Heart left ventricle (tissue), 13 donors: ENCODE measurements around the gene DDX53.

ENCODE experiments used
- CTCF ChIP-seq, 12 donors: fragments of 200-600 bp; sonication (generic) in 4 of 12; IDR thresholded peaks; one replicate each; pipeline versions ENCODE4 v1.5.0 to v1.8.0; 2018 to 2022; ENCODE audit warnings: antibody characterized with exemption in 12 of 12, mild to moderate bottlenecking in 5 of 12
- POLR2A ChIP-seq, 2 donors: fragments of 450-650 bp; IDR thresholded peaks; one replicate each; pipeline ENCODE4 v1.6.1; 2017; ENCODE audit warnings: antibody characterized with exemption in 2 of 2, mild to moderate bottlenecking in 2 of 2, moderate library complexity in 2 of 2
- donor health status: ischemic (EF 13 %, LVEDD 7.1; RV severe dilation, severe dysfunction).
- donor health status: DM: no; HTN: yes; CAD: no.
- donor health status: DM: no; HTN: no; CAD: no.
- donor health status: ischemic (EF 25% LVEDD 6.9; RV normal size, moderate dysfunction).
- donor health status: ischemic (EF 25% LVEDD 5.7; RV mildly dilated, moderate dysfunction).
- donor health status: ischemic (EF 35%, LVEDD 5.7; RV mildly dilated, moderate dysfunction).
- donor health status: nonischemic (EF 11% LVEDD 7.7; RV severe dilation, severe dysfunction).
- donor health status: DM: yes; HTN: yes; CAD: no.
- donor health status: PGD.
- donor health status: ischemic (EF 29% LVEDD 5.4; RV normal size, mild dysfunction).
- donor health status: nonischemic (EF 23%, LVEDD 6.1; RV moderate dilation, normal function).

DNA sequence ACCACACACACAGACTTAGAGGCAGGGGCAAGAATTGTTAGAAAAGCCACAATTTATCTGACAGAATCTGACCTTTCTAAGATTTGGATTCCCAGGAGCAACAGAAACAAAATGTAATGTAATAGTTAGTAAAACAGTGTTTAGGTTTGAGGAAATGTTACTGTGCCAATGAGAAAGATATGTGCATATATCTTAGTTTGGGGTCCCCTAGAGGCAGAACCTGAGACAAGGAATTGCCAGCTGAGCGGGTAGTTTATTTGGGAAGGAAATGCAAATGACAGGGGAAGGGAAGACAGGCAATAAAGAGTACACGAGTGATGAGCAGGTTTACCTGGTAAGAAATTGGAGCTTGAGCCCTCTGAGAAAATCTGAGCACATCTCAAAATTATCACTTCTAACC lies 31.3 kb upstream of the DDX53 start:
- TF ChIP-seq CTCF (IDR thresholded peaks at IDR 0.05) (no peak), POLR2A (IDR thresholded peaks at IDR 0.05) (no peak)
